Measurements from ENCODE around the gene GLE1.
A peak's percentile ranks its signal among the peaks of the same experiment; 100 is the strongest.

Gene GLE1

GRCh38 chr9:128504485-128505413, at the start of gene GLE1:
Gene GLE1, plus strand, starts transcription at chr9:128504719. Its CDS starts 87 bp downstream, at chr9:128504806.
- Mint-ChIP-seq H3K36me3 (peaks cover 58% of the 10 kb centered on the region), H3K9me3 (no peaks in the 10 kb centered on the region), H3K27ac (peak within 1 kb of the TSS; percentile 95), H3K4me1 (peaks cover 20% of the 10 kb centered on the region), H3K4me3 (peak within 1 kb of the TSS; percentile 97)
- DNase-seq (ENCODE audit: low spot score in 2 of 2) (peak; percentile 96 to 99), ATAC-seq (peak; percentile 96)

- Mint-ChIP-seq H3K9me3 (no peaks in the 10 kb centered on the region), H3K27ac (no peak overlapping the region), H3K36me3 (peaks cover 14% of the 10 kb centered on the region), H3K4me3 (peak overlapping the region; percentile 91), H3K4me1 (peaks cover 24% of the 10 kb centered on the region)
- no peak for DNase-seq (ENCODE audit: low spot score in 2 of 2)
- ATAC-seq: no peak
These were observed 49.5 kb upstream of the GLE1 start for GRCh38 chr9:128454991-128455390.

GRCh38 chr9:128455849-128456612, 48.5 kb upstream of the GLE1 start, which contains the start of gene ODF2:
Gene ODF2, plus strand, starts transcription at chr9:128456006. Its CDS starts 86 bp downstream, at chr9:128456092.
- peak within 1 kb of the TSS; percentile 95 for H3K27ac Mint-ChIP-seq
- H3K4me1 Mint-ChIP-seq: peaks cover 24% of the 10 kb centered on the region
- peaks cover 25% of the 10 kb centered on the region for H3K36me3 Mint-ChIP-seq
- peak; percentile 93 for ATAC-seq
- H3K9me3 Mint-ChIP-seq: no peaks in the 10 kb centered on the region
- H3K4me3 Mint-ChIP-seq: peak within 1 kb of the TSS; percentile 91
- DNase-seq (ENCODE audit: low spot score in 2 of 2): peak; percentile 93 to 99

- Mint-ChIP-seq H3K9me3 (no peaks in the 10 kb centered on the region), H3K27ac (peak overlapping the region; percentile 95), H3K4me1 (peaks cover 24% of the 10 kb centered on the region), H3K4me3 (peak overlapping the region; percentile 91), H3K36me3 (peaks cover 31% of the 10 kb centered on the region)
- DNase-seq (ENCODE audit: low spot score in 2 of 2): peak; percentile 45 to 83
- ATAC-seq: peak; percentile 79
These were observed 47.9 kb upstream of the GLE1 start for GRCh38 chr9:128456613-128457061.

GRCh38 chr9:128457207-128457606, 47.3 kb upstream of the GLE1 start:
- Mint-ChIP-seq H3K4me1 (peaks cover 24% of the 10 kb centered on the region), H3K27ac (peak overlapping the region; percentile 95), H3K4me3 (peak overlapping the region; percentile 91), H3K9me3 (no peaks in the 10 kb centered on the region), H3K36me3 (peaks cover 36% of the 10 kb centered on the region)
- no peak for ATAC-seq
- DNase-seq (ENCODE audit: low spot score in 2 of 2): no peak

GRCh38 chr9:128459011-128459410, 45.5 kb upstream of the GLE1 start:
- DNase-seq (ENCODE audit: low spot score in 2 of 2) (no peak), ATAC-seq (no peak)
- H3K4me3 Mint-ChIP-seq: no peak overlapping the region
- H3K36me3 Mint-ChIP-seq: peaks cover 54% of the 10 kb centered on the region
- peak overlapping the region; percentile 34 for H3K27ac Mint-ChIP-seq
- peaks cover 24% of the 10 kb centered on the region for H3K4me1 Mint-ChIP-seq
- H3K9me3 Mint-ChIP-seq: no peaks in the 10 kb centered on the region

- Mint-ChIP-seq H3K27ac (no peak overlapping the region), H3K4me3 (no peak overlapping the region), H3K4me1 (peaks cover 7% of the 10 kb centered on the region), H3K36me3 (peaks cover 81% of the 10 kb centered on the region), H3K9me3 (no peaks in the 10 kb centered on the region)
- ATAC-seq (no peak), DNase-seq (ENCODE audit: low spot score in 2 of 2) (no peak)
These were observed 35.4 kb upstream of the GLE1 start for GRCh38 chr9:128469070-128469469.

- Mint-ChIP-seq H3K9me3 (no peaks in the 10 kb centered on the region), H3K36me3 (peaks cover 84% of the 10 kb centered on the region), H3K4me1 (peaks cover 7% of the 10 kb centered on the region), H3K27ac (no peak overlapping the region), H3K4me3 (no peak overlapping the region)
- peak; percentile 65 for ATAC-seq
- no peak for DNase-seq (ENCODE audit: low spot score in 2 of 2)
These were observed 34.0 kb upstream of the GLE1 start for GRCh38 chr9:128470560-128470959.

- DNase-seq (ENCODE audit: low spot score in 2 of 2) (no peak), ATAC-seq (no peak)
- H3K36me3 Mint-ChIP-seq: peaks cover 85% of the 10 kb centered on the region
- H3K4me3 Mint-ChIP-seq: no peak overlapping the region
- H3K27ac Mint-ChIP-seq: peak overlapping the region; percentile 16
- no peaks in the 10 kb centered on the region for H3K9me3 Mint-ChIP-seq
- peaks cover 7% of the 10 kb centered on the region for H3K4me1 Mint-ChIP-seq
These were observed 31.4 kb upstream of the GLE1 start for GRCh38 chr9:128473104-128473503.

GRCh38 chr9:128475867-128476266, 28.7 kb upstream of the GLE1 start:
- DNase-seq (ENCODE audit: low spot score in 2 of 2) (no peak), ATAC-seq (no peak)
- H3K4me3 Mint-ChIP-seq: no peak overlapping the region
- no peak overlapping the region for H3K27ac Mint-ChIP-seq
- peaks cover 89% of the 10 kb centered on the region for H3K36me3 Mint-ChIP-seq
- no peaks in the 10 kb centered on the region for H3K9me3 Mint-ChIP-seq
- H3K4me1 Mint-ChIP-seq: no peaks in the 10 kb centered on the region

- H3K36me3 Mint-ChIP-seq: peaks cover 100% of the 10 kb centered on the region
- H3K9me3 Mint-ChIP-seq: no peaks in the 10 kb centered on the region
- DNase-seq (ENCODE audit: low spot score in 2 of 2) (no peak), ATAC-seq (no peak)
- no peak overlapping the region for H3K4me3 Mint-ChIP-seq
- H3K4me1 Mint-ChIP-seq: no peaks in the 10 kb centered on the region
- H3K27ac Mint-ChIP-seq: no peak overlapping the region
These were observed 25.3 kb upstream of the GLE1 start for GRCh38 chr9:128479262-128479661.

- no peaks in the 10 kb centered on the region for H3K4me1 Mint-ChIP-seq
- H3K4me3 Mint-ChIP-seq: no peak overlapping the region
- ATAC-seq (no peak), DNase-seq (ENCODE audit: low spot score in 2 of 2) (no peak)
- H3K36me3 Mint-ChIP-seq: peaks cover 94% of the 10 kb centered on the region
- no peak overlapping the region for H3K27ac Mint-ChIP-seq
- H3K9me3 Mint-ChIP-seq: no peaks in the 10 kb centered on the region
These were observed 23.0 kb upstream of the GLE1 start for GRCh38 chr9:128481561-128481960.

GRCh38 chr9:128482186-128482585, 22.3 kb upstream of the GLE1 start:
- ATAC-seq (no peak), DNase-seq (ENCODE audit: low spot score in 2 of 2) (no peak)
- Mint-ChIP-seq H3K4me1 (no peaks in the 10 kb centered on the region), H3K9me3 (no peaks in the 10 kb centered on the region), H3K36me3 (peaks cover 94% of the 10 kb centered on the region), H3K27ac (no peak overlapping the region), H3K4me3 (no peak overlapping the region)

GRCh38 chr9:128484686-128485413, 19.7 kb upstream of the GLE1 start:
- no peak for ATAC-seq
- Mint-ChIP-seq H3K4me1 (no peaks in the 10 kb centered on the region), H3K4me3 (no peak overlapping the region), H3K36me3 (peaks cover 94% of the 10 kb centered on the region), H3K27ac (peak overlapping the region; percentile 58), H3K9me3 (no peaks in the 10 kb centered on the region)
- DNase-seq (ENCODE audit: low spot score in 2 of 2): no peak

GRCh38 chr9:128485414-128485855, 19.1 kb upstream of the GLE1 start:
- Mint-ChIP-seq H3K4me1 (no peaks in the 10 kb centered on the region), H3K4me3 (no peak overlapping the region), H3K9me3 (no peaks in the 10 kb centered on the region), H3K36me3 (peaks cover 94% of the 10 kb centered on the region), H3K27ac (peak overlapping the region; percentile 58)
- DNase-seq (ENCODE audit: low spot score in 2 of 2) (no peak), ATAC-seq (no peak)

Data from stimulated activated effector memory CD8-positive, alpha-beta T cell treated with anti-CD3 and anti-CD28 coated beads, Interleukin-12 subunit alpha, Interleukin-12 subunit beta, amount 100 ng/mL, for 72 hours (primary cell).